Stimulated activated effector memory CD8-positive, alpha-beta T cell treated with anti-CD3 and anti-CD28 coated beads, Interleukin-12 subunit alpha, Interleukin-12 subunit beta, amount 100 ng/mL, for 72 hours (primary cell): ENCODE data around the gene OR6S1.
"Not testable (repeated sequence)": the region's sequence is repeated elsewhere in the genome, so short reads cannot be mapped to it uniquely, and the experiment has no call there.

ENCODE experiments used
- ATAC-seq: fragments of 150-1000 bp; cut with Tn5 transposase; 2 replicates; pipeline ENCODE4 v1.10.0; 2021
- DNase-seq, 2 donors: peaks; one replicate each; pipeline ENCODE4 v3.0.0; 2021 to 2022; ENCODE audit warnings: low spot score in 2 of 2
- H3K27ac Mint-ChIP-seq: one replicate; pipeline ENCODE4 v1.8.0; 2022; ENCODE audit warnings: mild to moderate bottlenecking, mixed read lengths
- H3K36me3 Mint-ChIP-seq: one replicate; pipeline ENCODE4 v1.8.0; 2022; ENCODE audit warnings: mild to moderate bottlenecking, mixed read lengths
- H3K4me1 Mint-ChIP-seq: one replicate; pipeline ENCODE4 v1.8.0; 2022; ENCODE audit warnings: mixed read lengths
- H3K4me3 Mint-ChIP-seq: one replicate; pipeline ENCODE4 v1.8.0; 2022; ENCODE audit warnings: mild to moderate bottlenecking, mixed read lengths
- H3K9me3 Mint-ChIP-seq: one replicate; pipeline ENCODE4 v1.8.0; 2022; ENCODE audit warnings: mixed read lengths

The OR6S1 gene

DNA sequence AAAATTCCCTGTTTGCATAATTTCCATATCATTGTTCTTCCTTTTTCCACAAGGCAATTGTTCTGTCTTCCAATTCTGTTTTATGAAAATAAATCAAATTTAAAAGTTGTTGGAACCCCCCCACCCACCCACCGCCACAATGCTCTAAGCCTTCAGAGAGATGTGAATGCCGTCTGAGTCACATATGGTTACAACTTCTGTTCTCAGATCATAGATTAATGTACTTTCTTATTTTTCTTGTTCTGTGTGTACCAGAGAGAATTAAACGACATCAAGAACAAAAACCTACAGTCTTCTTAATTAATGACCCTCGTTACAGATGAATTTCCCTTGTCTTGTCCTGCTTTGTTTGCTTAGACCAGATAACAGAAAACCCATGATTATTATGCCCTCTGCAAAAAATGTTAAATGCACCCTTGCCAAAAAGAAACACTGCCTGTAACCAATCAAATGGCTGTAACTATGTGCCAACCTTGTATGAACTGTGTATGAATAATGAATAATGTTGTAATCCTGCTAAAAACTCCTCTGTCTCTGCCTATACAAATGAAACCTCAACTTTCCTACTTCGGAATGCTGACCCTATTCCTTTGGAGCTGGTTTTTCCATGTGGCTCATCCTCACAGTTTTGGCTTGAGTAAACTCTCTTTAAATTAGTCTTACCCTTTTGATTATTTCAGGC, 14.0 kb downstream of the OR6S1 start:
- ATAC-seq (peak; percentile 61), DNase-seq (no peak)
- peaks cover 45% of the 10 kb centered on the region for H3K36me3 Mint-ChIP-seq
- peak overlapping the region; percentile 59 for H3K4me3 Mint-ChIP-seq
- peak overlapping the region; percentile 40 for H3K27ac Mint-ChIP-seq
- peaks cover 87% of the 10 kb centered on the region for H3K4me1 Mint-ChIP-seq
- no peaks in the 10 kb centered on the region for H3K9me3 Mint-ChIP-seq

DNA sequence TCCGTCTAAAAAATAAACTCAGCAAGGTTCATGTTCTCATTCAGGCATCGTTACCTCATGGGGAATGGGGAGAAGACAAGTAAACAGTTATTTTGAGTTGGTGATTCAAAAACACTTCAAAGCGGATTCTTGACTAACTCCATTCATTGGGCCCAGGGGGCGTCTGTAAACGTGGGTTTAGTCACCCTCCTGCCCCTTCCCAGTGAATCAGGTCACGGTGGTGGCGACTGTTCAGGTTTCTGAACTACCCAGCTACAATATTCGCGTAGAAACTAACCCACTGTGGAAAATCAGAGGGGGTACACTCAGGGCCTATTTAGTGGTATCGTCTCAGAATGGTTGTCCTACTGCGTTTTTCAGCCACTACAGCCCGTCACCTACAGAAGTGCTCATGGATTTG, 15.2 kb downstream of the OR6S1 start:
- peaks cover 35% of the 10 kb centered on the region for H3K36me3 Mint-ChIP-seq
- H3K9me3 Mint-ChIP-seq = no peaks in the 10 kb centered on the region
- H3K27ac Mint-ChIP-seq = peak overlapping the region; percentile 40
- H3K4me1 Mint-ChIP-seq = peaks cover 82% of the 10 kb centered on the region
- H3K4me3 Mint-ChIP-seq = peak overlapping the region; percentile 59
- ATAC-seq (peak; percentile 33), DNase-seq (no peak)

DNA sequence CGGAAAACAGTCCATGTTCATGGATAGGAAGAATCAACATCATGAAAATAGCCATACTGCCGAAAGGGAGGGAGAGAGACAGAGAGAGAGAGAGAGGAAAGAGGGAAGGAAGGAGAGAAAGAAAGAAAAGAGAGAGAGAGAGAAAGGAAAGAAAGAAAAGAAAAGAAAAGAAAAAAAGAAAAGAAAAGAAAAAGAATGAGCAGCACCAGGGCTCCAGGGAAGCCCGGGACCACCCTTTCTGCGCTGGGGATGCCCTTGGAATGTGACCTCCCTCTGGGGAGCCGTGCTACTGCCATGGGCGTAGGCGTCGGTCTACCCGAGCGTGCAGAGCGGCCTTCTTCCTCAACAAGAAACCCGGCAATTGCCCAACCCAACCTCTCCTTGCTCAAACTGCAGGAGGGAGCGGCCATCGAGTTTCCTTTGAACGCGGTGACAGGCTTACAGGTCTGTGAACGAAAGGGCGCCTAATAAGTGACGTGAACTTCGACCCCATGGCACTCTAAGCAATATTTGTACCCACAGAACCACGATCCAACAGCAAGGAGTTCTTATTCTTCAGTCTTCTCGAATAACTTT, 16.9 kb downstream of the OR6S1 start:
- peak overlapping the region; percentile 98 for H3K27ac Mint-ChIP-seq
- H3K4me1 Mint-ChIP-seq = peaks cover 70% of the 10 kb centered on the region
- H3K9me3 Mint-ChIP-seq = no peaks in the 10 kb centered on the region
- peak; percentile 61 for ATAC-seq
- peaks cover 22% of the 10 kb centered on the region for H3K36me3 Mint-ChIP-seq
- DNase-seq = no peak
- H3K4me3 Mint-ChIP-seq = peak overlapping the region; percentile 59

DNA sequence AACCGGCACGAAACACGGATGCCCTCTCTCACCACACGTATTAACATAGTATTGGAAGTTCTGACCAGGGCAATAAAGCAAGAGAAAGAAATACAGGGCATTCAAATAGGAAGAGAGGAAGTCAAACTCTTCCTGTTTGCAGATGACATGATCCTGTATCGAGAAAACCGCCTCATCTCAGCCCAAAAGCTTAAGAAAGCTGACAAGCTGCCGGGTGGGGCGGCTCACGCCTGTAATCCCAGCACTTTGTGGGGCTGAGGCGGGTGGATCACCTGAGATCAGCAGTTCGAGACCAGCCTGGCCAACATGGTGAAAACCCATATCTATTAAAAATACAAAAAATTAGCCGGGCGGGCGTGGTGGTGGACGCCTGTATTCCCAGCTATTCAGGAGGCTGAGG, 17.7 kb downstream of the OR6S1 start:
- Mint-ChIP-seq H3K9me3 (no peaks in the 10 kb centered on the region), H3K4me3 (peak overlapping the region; percentile 59), H3K27ac (peak overlapping the region; percentile 98), H3K36me3 (peaks cover 22% of the 10 kb centered on the region), H3K4me1 (peaks cover 66% of the 10 kb centered on the region)
- ATAC-seq = no peak
- no peak for DNase-seq

DNA sequence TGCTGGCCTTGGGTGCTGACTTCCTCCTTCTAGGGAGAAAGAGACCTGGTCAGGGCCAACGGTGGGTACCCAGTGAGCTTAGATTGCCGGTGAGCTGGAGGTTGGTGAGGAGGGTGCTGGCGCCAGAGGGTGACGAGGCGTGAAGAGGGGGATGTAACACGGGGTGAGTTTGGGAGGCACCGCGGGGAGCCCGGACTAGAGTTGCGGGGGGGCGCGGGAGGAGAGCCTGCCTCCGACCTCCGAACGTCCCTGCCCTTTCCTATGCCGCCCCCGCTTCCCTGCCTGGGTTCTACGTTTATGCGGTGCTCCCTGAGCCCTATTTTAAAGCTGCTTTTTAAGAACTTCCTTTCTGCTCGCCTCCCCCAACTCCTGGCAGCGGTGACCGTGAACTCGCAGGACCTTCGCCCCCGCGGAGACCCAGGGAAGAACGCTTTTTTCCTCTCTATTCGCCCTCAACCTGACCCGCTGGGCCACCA, 18.6 kb downstream of the OR6S1 start:
- DNase-seq (no peak), ATAC-seq (peak; percentile 35)
- peaks cover 60% of the 10 kb centered on the region for H3K4me1 Mint-ChIP-seq
- peak overlapping the region; percentile 59 for H3K4me3 Mint-ChIP-seq
- peak overlapping the region; percentile 14 for H3K27ac Mint-ChIP-seq
- H3K36me3 Mint-ChIP-seq = peaks cover 22% of the 10 kb centered on the region
- H3K9me3 Mint-ChIP-seq = no peaks in the 10 kb centered on the region

DNA sequence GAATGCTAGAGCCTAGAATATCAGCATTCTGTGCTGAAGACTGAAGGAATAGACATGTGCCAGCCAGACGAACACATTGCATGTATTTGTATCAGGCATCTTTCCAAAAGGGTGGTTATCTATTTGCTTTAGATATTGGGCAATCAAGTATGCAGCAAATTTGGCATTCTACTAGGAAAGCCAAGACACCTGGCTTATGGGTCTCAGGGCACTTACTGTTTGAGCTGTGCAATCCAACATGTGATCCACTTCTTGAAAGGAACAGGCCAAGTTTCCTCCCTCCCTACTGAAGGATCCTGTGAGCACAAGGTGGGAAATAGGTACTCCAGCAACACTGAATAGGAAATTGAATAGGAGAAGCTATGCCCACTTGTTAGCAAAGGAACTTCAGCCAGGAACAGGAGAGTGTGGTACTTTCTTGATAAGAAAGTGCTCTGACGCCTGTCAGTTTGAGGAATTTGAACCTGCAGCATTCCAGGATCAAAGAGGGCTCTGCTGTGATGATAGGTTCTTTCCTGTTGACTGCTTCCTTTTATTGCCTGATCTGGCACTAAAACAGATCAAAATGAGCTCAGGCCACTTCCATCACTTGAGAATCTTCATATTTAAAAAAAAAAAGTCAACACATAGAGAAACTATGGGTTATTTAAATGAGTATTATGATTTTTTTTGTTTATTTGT, 20.6 kb downstream of the OR6S1 start:
- Mint-ChIP-seq H3K27ac (no peak overlapping the region), H3K9me3 (no peaks in the 10 kb centered on the region), H3K4me1 (peaks cover 43% of the 10 kb centered on the region), H3K4me3 (no peak overlapping the region), H3K36me3 (peaks cover 21% of the 10 kb centered on the region)
- ATAC-seq (no peak), DNase-seq (no peak)

DNA sequence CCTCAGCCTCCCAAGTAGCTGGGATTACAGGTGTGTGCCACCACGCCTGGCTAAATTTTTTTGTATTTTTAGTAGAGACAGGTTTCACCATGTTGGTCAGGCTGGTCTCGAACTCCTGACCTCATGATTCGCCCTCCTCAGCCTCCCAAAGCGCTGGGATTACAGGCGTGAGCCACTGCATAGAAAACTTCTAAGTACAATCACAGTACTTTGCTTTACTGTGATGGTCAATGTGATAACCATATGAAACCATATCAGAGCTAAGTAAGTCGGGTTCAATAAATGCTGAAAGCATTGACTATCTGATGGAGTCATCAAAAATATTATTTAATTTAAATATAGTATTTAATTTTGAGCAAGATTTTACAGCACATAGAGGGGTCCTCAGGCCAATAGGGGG, 21.8 kb downstream of the OR6S1 start:
- H3K36me3 Mint-ChIP-seq, H3K9me3 Mint-ChIP-seq, H3K4me3 Mint-ChIP-seq, ATAC-seq, DNase-seq, H3K27ac Mint-ChIP-seq: not testable (repeated sequence)
- H3K4me1 Mint-ChIP-seq = peaks cover 34% of the 10 kb centered on the region

DNA sequence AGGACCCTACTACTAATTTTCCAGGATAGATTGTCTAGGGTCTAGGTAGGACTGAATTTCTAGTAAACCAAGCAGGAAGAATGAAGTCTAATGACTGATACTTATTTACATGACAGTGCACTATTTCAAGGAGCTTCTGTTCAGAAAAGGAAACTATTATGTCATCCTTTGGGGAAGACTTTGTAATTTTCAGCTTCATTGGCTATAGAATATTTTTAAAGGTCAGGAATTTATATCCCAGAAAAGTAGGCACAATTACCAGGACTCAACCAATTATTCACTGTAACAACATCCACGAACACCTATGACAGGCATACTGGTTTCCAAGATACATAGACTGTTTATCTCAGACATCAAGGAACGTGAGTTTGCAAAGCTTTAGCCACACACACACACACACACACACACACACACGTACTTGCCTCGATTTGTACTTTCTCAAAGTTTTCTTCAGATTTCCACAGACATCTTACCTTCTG, 23.2 kb downstream of the OR6S1 start:
- Mint-ChIP-seq H3K27ac (no peak overlapping the region), H3K36me3 (no peaks in the 10 kb centered on the region), H3K4me3 (no peak overlapping the region), H3K9me3 (no peaks in the 10 kb centered on the region), H3K4me1 (peaks cover 23% of the 10 kb centered on the region)
- no peak for DNase-seq
- ATAC-seq = no peak

DNA sequence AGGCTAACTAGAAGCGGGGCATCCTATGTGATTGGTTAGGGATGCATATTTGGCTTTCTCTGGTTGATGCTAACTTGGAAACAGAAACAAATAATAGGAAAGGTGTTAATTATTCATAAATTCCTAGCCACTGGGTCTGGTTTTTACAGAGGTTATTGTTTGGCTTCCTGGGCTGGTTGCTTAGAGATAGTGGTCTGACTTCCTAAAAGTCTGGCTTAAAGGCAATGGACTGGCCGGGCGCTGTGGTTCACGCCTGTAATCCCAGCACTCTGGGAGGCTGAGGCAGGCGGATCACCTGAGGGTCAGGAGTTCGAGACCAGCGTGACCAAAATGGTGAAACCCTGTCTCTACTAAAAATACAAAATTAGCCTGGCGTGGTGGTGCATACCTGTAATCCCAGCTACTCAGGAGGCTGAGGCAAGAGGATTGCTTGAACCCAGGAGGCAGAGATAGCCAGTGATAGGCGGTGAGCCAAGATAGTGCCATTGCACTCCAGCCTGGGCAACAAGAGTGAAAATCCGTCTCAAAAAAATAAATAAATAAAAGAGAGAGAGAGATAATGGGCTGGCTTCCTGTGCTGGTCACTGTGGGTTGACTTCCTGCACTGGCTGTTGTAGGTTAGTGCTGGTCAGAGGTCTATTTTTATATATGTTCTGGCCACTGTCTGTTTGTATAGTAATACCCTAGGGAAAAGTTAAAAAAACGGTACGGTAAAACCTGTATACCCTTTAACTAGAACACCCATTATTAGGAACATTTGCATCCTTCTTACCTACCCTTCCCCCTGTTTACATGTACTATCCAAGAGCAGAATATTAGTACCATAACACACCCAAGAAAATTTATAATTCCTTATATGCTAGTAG, 24.1 kb downstream of the OR6S1 start:
- DNase-seq (no peak), ATAC-seq (no peak)
- peaks cover 14% of the 10 kb centered on the region for H3K4me1 Mint-ChIP-seq
- no peak overlapping the region for H3K27ac Mint-ChIP-seq
- no peaks in the 10 kb centered on the region for H3K36me3 Mint-ChIP-seq
- H3K9me3 Mint-ChIP-seq = no peaks in the 10 kb centered on the region
- H3K4me3 Mint-ChIP-seq = no peak overlapping the region

DNA sequence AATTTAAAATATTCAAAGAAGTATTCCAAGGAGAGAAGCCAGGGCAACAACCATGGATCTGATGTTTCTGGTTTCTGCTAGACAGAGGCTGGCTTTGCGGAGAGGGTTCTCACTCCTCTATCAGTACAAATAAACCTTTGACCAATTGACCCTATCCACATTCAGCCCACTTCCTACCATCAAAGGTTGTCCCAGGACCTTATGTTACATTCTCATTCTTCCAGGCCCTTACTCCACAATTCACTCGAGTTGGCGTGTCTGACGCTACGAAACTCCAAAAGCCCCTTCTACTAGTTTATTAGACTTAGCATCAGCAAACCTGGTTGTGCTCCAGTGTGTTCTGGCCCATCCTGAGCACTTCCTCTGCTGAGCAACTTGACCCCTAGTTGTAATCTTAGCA, 25.5 kb downstream of the OR6S1 start:
- ATAC-seq (no peak), DNase-seq (no peak)
- H3K9me3 Mint-ChIP-seq = no peaks in the 10 kb centered on the region
- H3K4me3 Mint-ChIP-seq = no peak overlapping the region
- H3K4me1 Mint-ChIP-seq = peaks cover 12% of the 10 kb centered on the region
- H3K27ac Mint-ChIP-seq = no peak overlapping the region
- H3K36me3 Mint-ChIP-seq = no peaks in the 10 kb centered on the region

DNA sequence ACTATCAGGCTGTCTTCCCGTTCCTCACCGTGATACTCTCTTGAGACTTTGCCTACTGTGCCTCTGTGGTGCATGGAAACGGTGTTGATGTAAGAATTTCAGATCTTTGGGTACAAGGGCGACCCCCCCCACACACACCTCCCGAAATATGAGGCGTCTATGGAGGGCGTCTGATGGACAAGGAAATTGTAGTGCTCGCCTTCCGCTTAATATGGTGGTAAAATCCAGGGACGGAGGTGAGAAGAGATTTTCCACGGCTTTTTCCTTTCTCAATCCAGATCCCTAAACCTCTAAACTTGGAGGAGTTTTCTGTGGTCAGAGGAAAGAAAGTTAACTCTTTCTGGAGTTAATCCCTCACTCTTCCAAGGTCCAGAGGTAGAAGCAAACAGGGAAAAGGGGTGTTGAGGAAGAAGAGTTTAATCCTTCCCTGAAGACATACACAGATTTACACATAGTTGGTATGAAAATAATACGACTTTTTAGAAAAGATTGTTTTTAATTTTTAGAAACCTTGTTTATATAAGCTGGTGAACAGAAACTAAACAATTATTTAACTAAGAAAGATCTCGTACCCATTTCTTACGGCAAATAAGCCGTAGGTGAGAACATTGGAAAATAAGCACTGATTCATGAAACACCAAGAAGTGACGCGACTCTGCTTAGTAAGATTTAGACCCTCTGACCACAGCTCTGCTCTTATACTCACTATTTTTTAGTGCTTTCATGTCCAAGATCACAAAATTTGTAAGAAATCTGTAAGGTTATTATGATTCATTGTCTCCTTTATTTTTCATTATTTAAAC, 27.3 kb downstream of the OR6S1 start:
- H3K9me3 Mint-ChIP-seq = no peaks in the 10 kb centered on the region
- H3K4me1 Mint-ChIP-seq = peaks cover 12% of the 10 kb centered on the region
- no peak overlapping the region for H3K4me3 Mint-ChIP-seq
- peak; percentile 29 for ATAC-seq
- DNase-seq = no peak
- no peak overlapping the region for H3K27ac Mint-ChIP-seq
- no peaks in the 10 kb centered on the region for H3K36me3 Mint-ChIP-seq

DNA sequence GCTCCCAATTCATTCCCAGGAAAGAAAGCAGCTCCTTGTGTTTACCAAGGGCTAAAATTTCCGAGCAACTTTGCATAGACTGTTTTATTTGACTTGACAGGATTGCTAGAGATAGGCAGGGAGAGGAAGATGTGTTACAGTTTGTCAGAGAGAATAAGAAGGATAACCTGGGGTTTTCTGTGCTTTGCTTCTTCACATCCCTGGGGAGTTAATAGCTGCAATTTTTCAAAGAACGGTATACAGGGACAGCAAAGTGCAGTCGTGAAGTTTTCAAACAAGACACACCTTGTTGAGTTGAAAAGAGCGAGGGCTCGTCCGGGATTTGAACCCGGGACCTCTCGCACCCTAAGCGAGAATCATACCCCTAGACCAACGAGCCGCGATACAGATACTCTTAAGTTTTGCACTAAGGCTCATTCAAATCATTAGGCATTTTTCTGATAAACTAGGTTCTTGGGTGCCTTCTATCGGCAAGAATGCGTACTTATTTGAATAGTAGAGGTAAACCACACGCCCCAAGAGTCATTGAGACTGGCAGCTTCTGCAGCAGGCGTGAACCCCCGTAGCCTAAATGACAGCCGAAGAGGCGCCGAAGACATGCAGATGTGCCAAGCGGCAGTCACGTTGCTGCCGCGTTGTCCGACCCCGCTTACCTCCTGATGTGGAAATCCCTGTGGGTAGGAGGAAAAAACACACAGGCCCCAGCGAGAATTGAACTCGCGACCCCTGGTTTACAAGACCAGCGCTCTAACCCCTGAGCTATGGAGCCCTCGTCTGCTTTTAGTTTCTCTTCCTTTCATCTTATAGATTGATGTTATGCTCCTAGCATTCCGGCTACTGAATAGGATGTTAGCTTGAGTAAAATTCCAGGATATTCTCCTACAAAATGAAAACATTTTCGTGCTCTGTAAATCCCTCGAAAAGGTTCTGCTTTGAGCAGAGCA, 28.1 kb downstream of the OR6S1 start:
- DNase-seq (peak; percentile 78 to 93), ATAC-seq (peak; percentile 90)
- Mint-ChIP-seq H3K4me3 (no peak overlapping the region), H3K36me3 (no peaks in the 10 kb centered on the region), H3K9me3 (no peaks in the 10 kb centered on the region), H3K27ac (no peak overlapping the region), H3K4me1 (peaks cover 14% of the 10 kb centered on the region)

DNA sequence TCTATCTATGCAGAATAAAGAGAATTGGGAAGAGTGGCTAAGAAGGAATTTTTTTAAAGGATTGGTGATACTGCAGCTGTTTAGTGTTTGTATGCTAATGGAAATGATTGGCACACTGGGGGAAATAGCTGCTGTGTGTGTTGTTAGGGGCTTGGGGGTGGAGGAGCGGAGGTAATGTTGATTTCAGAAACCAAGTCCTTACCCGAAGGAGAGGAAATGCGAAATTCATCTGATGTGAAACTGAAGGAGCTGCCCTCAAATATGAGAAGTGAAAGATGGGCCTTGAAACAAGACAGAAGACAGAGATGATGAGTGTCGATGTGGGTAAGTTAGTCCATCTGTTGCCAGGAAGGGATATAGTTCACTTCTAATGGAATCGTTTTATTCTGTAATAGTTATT, 29.1 kb downstream of the OR6S1 start:
- ATAC-seq (no peak), DNase-seq (no peak)
- H3K27ac Mint-ChIP-seq = no peak overlapping the region
- H3K4me1 Mint-ChIP-seq = peaks cover 18% of the 10 kb centered on the region
- no peaks in the 10 kb centered on the region for H3K9me3 Mint-ChIP-seq
- H3K4me3 Mint-ChIP-seq = no peak overlapping the region
- no peaks in the 10 kb centered on the region for H3K36me3 Mint-ChIP-seq

DNA sequence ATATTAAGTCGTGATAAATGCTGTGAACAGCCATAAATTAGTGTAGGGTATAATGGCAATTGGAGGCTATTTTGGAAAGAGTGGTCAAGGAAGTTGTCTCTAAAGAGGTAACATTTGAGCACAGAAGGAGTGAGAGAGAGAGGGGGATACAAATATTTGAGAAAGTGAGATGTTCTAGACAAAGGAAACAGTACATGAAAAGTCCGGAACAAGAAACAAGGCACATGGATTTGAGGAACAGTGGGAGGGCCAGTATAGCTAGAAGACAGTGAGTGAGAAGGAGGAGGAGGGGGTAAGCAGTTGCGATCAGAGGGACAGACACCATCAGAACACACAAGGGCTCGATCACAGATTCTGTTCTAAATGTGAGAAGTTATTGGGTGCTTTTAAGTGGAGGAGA, 30.2 kb downstream of the OR6S1 start:
- no peaks in the 10 kb centered on the region for H3K36me3 Mint-ChIP-seq
- DNase-seq (no peak), ATAC-seq (no peak)
- H3K4me1 Mint-ChIP-seq = peaks cover 21% of the 10 kb centered on the region
- H3K27ac Mint-ChIP-seq = no peak overlapping the region
- H3K9me3 Mint-ChIP-seq = no peaks in the 10 kb centered on the region
- no peak overlapping the region for H3K4me3 Mint-ChIP-seq
